ENCODE results near the gene NOC3L. TPM values are rescaled to one million over a fixed set of nuclear protein-coding genes. Genes with fewer than 3 reads are reported as not detected.

NOC3L gene
- polyA plus RNA-seq, 1 of the 3 experiments (the other 2 are of a cell fraction): 9.0 TPM

DNA sequence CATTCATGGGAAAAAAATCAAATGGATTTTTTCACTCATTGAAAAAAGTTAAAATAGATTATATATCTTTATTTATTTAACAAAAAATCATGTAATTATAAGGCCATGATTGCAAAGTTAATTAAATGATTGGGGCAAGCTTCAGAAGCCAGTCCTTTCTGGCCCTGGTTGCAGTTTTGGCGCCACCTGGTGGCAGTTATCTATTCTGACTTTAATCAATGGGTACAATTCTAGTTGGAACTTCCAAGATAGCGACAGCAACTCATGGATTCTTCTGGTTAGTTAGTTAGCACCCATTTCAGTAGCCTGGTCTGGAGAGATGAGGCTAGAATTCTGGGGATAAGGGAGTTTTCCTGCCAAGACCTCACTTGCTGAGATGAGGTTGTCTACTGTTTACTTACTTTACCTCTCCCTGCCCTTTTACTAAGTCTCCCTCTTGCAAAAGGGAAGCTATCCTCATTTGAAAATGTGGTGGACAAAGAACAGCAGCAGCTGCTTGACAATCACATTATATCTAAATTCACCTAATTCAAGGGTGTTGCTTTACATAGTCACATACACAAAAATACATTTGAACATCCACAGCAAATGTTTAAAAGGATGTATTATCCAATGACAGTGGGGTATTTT, 42.3 kb downstream of the NOC3L start:
- ChIA-PET CTCF (interaction anchor here (0.6 to 9.9 kb wide), 78 partner anchors 9 to 618 kb away, joined by 3 to 118 read pairs (median 4); partner anchors contain the start of genes FRA10AC1, SLC35G1 and TBC1D12), POLR2A (interaction anchor here (0.9 kb wide), 1 partner anchor 404 kb away, joined by 6 read pairs; no protein-coding TSS in a partner anchor)
- peaks cover 7% of the 10 kb centered on the region for H3F3A ChIP-seq (replicated peaks; ENCODE audit: insufficient read depth)
- H4K20me1 ChIP-seq (ENCODE audit: insufficient read depth): no peaks in the 10 kb centered on the region
- H3K4me3 ChIP-seq (ENCODE audit: low read depth in 2 of 2, low read length in 1 of 2): no peak overlapping the region; a peak in 1 of 4 replicates
- H3K4me1 ChIP-seq (ENCODE audit: control insufficient read depth in 1 of 2, insufficient read depth in 2 of 2, low read depth in 1 of 2, low read length in 1 of 2): no peaks in the 10 kb centered on the region
- DNase-seq: peak; percentile 43
- H3K9me3 ChIP-seq: no peaks in the 10 kb centered on the region
- no peaks in the 10 kb centered on the region for H3K79me2 ChIP-seq (ENCODE audit: insufficient read depth)
- TF ChIP-seq, protein P1, sequence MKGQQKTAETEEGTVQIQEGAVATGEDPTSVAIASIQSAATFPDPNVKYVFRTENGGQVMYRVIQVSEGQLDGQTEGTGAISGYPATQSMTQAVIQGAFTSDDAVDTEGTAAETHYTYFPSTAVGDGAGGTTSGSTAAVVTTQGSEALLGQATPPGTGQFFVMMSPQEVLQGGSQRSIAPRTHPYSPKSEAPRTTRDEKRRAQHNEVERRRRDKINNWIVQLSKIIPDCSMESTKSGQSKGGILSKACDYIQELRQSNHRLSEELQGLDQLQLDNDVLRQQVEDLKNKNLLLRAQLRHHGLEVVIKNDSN (IDR thresholded peaks at IDR 0.05; ENCODE audit: borderline replicate concordance, low read depth): no peak
- TF ChIP-seq TEAD4 (IDR thresholded peaks at IDR 0.05; ENCODE audit: borderline replicate concordance, insufficient read depth) (no peak), NFIC (IDR thresholded peaks at IDR 0.05; ENCODE audit: borderline replicate concordance) (no peak), TCF12 (IDR thresholded peaks at IDR 0.05) (no peak), GABPA (IDR thresholded peaks at IDR 0.05; ENCODE audit: low read depth) (no peak), RFX5 (IDR thresholded peaks at IDR 0.05; ENCODE audit: low read length) (no peak), MXI1 (IDR thresholded peaks at IDR 0.05; ENCODE audit: low read depth, low read length) (no peak), TAF1 (IDR thresholded peaks at IDR 0.05; ENCODE audit: borderline replicate concordance, low read depth, low read length) (no peak), MEF2A (IDR thresholded peaks at IDR 0.05; ENCODE audit: borderline replicate concordance, low read depth) (no peak), FOXJ3 (CRISPR knock-in tag; IDR thresholded peaks at IDR 0.05) (no peak), EP300 (IDR thresholded peaks at IDR 0.05; ENCODE audit: borderline replicate concordance in 1 of 2, low read depth in 1 of 2, low read length in 1 of 2) (no peak), RCOR1 (IDR thresholded peaks at IDR 0.05; ENCODE audit: low read length) (no peak), FOXM1 (IDR thresholded peaks at IDR 0.05; ENCODE audit: low read depth) (no peak), SMC3 (IDR thresholded peaks at IDR 0.05; ENCODE audit: low read depth, low read length) (peak; percentile 88), CHD2 (IDR thresholded peaks at IDR 0.05; ENCODE audit: low read length, partially characterized antibody) (no peak), SIN3A (IDR thresholded peaks at IDR 0.05; ENCODE audit: borderline replicate concordance, low read depth, low read length) (no peak), EZH2phosphoT487 (IDR thresholded peaks at IDR 0.05; ENCODE audit: borderline replicate concordance, low read depth) (no peak), POLR2AphosphoS5 (IDR thresholded peaks at IDR 0.05; ENCODE audit: low read depth, low read length) (no peak), RXRA (IDR thresholded peaks at IDR 0.05; ENCODE audit: borderline replicate concordance, low read depth) (no peak), RAD21 (IDR thresholded peaks at IDR 0.05; ENCODE audit: low read length) (peak; percentile 89), NRF1 (IDR thresholded peaks at IDR 0.05; ENCODE audit: low read depth, low read length) (no peak), GATA2 (CRISPR knock-in tag; IDR thresholded peaks at IDR 0.05) (no peak), FOSL2 (IDR thresholded peaks at IDR 0.05; ENCODE audit: borderline replicate concordance, low read depth) (no peak)
- TF ChIP-seq, protein P2, sequence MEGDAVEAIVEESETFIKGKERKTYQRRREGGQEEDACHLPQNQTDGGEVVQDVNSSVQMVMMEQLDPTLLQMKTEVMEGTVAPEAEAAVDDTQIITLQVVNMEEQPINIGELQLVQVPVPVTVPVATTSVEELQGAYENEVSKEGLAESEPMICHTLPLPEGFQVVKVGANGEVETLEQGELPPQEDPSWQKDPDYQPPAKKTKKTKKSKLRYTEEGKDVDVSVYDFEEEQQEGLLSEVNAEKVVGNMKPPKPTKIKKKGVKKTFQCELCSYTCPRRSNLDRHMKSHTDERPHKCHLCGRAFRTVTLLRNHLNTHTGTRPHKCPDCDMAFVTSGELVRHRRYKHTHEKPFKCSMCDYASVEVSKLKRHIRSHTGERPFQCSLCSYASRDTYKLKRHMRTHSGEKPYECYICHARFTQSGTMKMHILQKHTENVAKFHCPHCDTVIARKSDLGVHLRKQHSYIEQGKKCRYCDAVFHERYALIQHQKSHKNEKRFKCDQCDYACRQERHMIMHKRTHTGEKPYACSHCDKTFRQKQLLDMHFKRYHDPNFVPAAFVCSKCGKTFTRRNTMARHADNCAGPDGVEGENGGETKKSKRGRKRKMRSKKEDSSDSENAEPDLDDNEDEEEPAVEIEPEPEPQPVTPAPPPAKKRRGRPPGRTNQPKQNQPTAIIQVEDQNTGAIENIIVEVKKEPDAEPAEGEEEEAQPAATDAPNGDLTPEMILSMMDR (IDR thresholded peaks at IDR 0.05): peak; percentile 87
- TF ChIP-seq, protein P3, sequence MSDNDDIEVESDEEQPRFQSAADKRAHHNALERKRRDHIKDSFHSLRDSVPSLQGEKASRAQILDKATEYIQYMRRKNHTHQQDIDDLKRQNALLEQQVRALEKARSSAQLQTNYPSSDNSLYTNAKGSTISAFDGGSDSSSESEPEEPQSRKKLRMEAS (IDR thresholded peaks at IDR 0.05; ENCODE audit: low read depth): no peak
- TF ChIP-seq, protein P4, sequence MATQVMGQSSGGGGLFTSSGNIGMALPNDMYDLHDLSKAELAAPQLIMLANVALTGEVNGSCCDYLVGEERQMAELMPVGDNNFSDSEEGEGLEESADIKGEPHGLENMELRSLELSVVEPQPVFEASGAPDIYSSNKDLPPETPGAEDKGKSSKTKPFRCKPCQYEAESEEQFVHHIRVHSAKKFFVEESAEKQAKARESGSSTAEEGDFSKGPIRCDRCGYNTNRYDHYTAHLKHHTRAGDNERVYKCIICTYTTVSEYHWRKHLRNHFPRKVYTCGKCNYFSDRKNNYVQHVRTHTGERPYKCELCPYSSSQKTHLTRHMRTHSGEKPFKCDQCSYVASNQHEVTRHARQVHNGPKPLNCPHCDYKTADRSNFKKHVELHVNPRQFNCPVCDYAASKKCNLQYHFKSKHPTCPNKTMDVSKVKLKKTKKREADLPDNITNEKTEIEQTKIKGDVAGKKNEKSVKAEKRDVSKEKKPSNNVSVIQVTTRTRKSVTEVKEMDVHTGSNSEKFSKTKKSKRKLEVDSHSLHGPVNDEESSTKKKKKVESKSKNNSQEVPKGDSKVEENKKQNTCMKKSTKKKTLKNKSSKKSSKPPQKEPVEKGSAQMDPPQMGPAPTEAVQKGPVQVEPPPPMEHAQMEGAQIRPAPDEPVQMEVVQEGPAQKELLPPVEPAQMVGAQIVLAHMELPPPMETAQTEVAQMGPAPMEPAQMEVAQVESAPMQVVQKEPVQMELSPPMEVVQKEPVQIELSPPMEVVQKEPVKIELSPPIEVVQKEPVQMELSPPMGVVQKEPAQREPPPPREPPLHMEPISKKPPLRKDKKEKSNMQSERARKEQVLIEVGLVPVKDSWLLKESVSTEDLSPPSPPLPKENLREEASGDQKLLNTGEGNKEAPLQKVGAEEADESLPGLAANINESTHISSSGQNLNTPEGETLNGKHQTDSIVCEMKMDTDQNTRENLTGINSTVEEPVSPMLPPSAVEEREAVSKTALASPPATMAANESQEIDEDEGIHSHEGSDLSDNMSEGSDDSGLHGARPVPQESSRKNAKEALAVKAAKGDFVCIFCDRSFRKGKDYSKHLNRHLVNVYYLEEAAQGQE (IDR thresholded peaks at IDR 0.05; ENCODE audit: low read depth, low read length): no peak
- TF ChIP-seq, protein P5, sequence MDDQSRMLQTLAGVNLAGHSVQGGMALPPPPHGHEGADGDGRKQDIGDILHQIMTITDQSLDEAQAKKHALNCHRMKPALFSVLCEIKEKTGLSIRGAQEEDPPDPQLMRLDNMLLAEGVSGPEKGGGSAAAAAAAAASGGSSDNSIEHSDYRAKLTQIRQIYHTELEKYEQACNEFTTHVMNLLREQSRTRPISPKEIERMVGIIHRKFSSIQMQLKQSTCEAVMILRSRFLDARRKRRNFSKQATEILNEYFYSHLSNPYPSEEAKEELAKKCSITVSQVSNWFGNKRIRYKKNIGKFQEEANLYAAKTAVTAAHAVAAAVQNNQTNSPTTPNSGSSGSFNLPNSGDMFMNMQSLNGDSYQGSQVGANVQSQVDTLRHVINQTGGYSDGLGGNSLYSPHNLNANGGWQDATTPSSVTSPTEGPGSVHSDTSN (IDR thresholded peaks at IDR 0.05): no peak
- H3K27me3 ChIP-seq (ENCODE audit: insufficient read depth): no peaks in the 10 kb centered on the region
- peaks cover 6 to 31% of the 10 kb centered on the region in 2 experiments for H3K36me3 ChIP-seq (replicated peaks in 1 of 2; ENCODE audit: control insufficient read depth in 1 of 2, insufficient read depth in 2 of 2, low read length in 1 of 2)
- H3K27ac ChIP-seq (ENCODE audit: low read depth in 2 of 2, low read length in 1 of 2): no peak overlapping the region; a peak in 1 of 4 replicates
- H3K9me2 ChIP-seq: no peaks in the 10 kb centered on the region
- no peak overlapping the region for H3K4me2 ChIP-seq
- 27% methylated on average over 2 of the region's 2 CpGs for WGBS (ENCODE audit: low lambda C conversion rate)
- no peak overlapping the region for H2AFZ ChIP-seq (ENCODE audit: low read depth)
- H3K9ac ChIP-seq: no peak overlapping the region

Measured in SK-N-SH (cell line).